Ovary (tissue), 9 donors: Measurements from ENCODE around the gene STAC2. TPM values are rescaled to one million over a fixed set of nuclear protein-coding genes. Genes with fewer than 3 reads are reported as not detected.

Experiments
- DNase-seq, 5 donors: peaks; one replicate each; pipeline ENCODE4 v3.0.0-alpha.2; 2019 to 2020
- H3K27ac ChIP-seq, 2 donors: fragments of 200-600 bp; one replicate each; pipeline versions ENCODE4 v1.5.1 to v1.8.0; 2019 to 2022
- H3K27me3 ChIP-seq: fragments of 200-600 bp; one replicate; pipeline ENCODE4 v1.8.0; 2022
- H3K36me3 ChIP-seq: fragments of 200-600 bp; sonication (generic); one replicate; pipeline ENCODE4 v1.5.1; 2019
- H3K4me1 ChIP-seq: one replicate; pipeline ENCODE4 v1.8.1; 2013; ENCODE audit warnings: mild to moderate bottlenecking, moderate library complexity; ENCODE audit not compliant: insufficient read depth
- H3K4me3 ChIP-seq: fragments of 200-600 bp; sonication (generic); one replicate; pipeline ENCODE4 v1.5.1; 2017
- H3K9me3 ChIP-seq, 2 donors: fragments of 200-600 bp in 1 of 2; sonication (generic) in 1 of 2; one replicate each; pipeline versions ENCODE4 v1.5.1 to v1.8.1; 2013 to 2019; ENCODE audit warnings: mild to moderate bottlenecking in 1 of 2, moderate library complexity in 1 of 2
- CTCF ChIP-seq, 3 donors: fragments of 450-650 bp in 2 of 3; fragments of 200-600 bp in 1 of 3; IDR thresholded peaks; one replicate each; pipeline versions ENCODE4 v1.5.1 to v1.8.0; 2016 to 2022; ENCODE audit warnings: antibody characterized with exemption in 3 of 3, mild to moderate bottlenecking in 1 of 3
- EP300 ChIP-seq: sonication (generic); formaldehyde crosslinking; IDR thresholded peaks from one replicate; pipeline ENCODE4 v1.6.1; 2017; ENCODE audit warnings: antibody characterized with exemption
- POLR2A ChIP-seq: fragments of 450-650 bp; IDR thresholded peaks from one replicate; pipeline ENCODE4 v1.6.1; 2017; ENCODE audit warnings: antibody characterized with exemption, mild to moderate bottlenecking, moderate library complexity
- WGBS, 3 donors: extraction: QIAGEN DNeasy Blood & Tissue Kit in 1 of 3; methylation state at CpG; one replicate each; pipeline versions ENCODE4 v1.1.5 to v1.1.7; 2013 to 2017; 5-methylcytosine and 5-hydroxymethylcytosine counted together
- intact Hi-C, 4 donors: fragments of 100-400 bp; cut with DNase I; formaldehyde crosslinking; loops; one replicate each; pipeline versions ENCODE4 v1.11.0 to v1.15.1; 2022 to 2023
- polyA plus RNA-seq, 2 donors: library from polyadenylated mRNA; stranded (reverse); fragments of 200-250 nt in 1 of 2; fragments of 350-450 nt in 1 of 2; fragmentation: Illumina TruSeq in 1 of 2; extraction: RNeasy Lipid Tissue Mini Kit (QIAGEN cat#74804) in 1 of 2; gene quantifications; one replicate each; pipeline ENCODE4 v1.2.3, GENCODE V29; 2013 to 2014
- total RNA-seq, 7 donors: library from RNA; depleted of rRNA in 2 of 7; stranded (reverse); fragments of >200 nt in 2 of 7; fragmentation: NEBNext Ultra II Directional in 3 of 7; extraction: Animal tissue kit (Norgen Biotek cat#: 25700) in 3 of 7; gene quantifications; one replicate each; pipeline versions ENCODE4 v1.1.0 to v1.2.4, GENCODE V29; 2016 to 2023
- donor health status: DM: no; HTN: no; CAD: no; lungs with moderate emphysema.
- donor health status: DM: no; HTN: no; CAD: no.
- donor health status: Bipolar disorder and iron deficiency.
- donor health status: DM: yes; HTN: yes; CAD: no.
- donor health status: DM: no; HTN: no; CAD: no.
- donor health status: DM: yes; HTN: yes; CAD: no.

The STAC2 gene
- total and polyA plus RNA-seq, 9 donors: 0.29 to 5.4 (median 0.70) TPM; not detected in 1

GRCh38 chr17:39223907-39224777 is 1.6 kb downstream of the STAC2 start:
- 30 to 36% (median 34%) methylated on average over 33 of the region's 33 CpGs for WGBS, 3 donors
- Histone ChIP-seq H3K4me1 (peaks cover 2% of the 10 kb centered on the region), H3K9me3 (no peaks in the 10 kb centered on the region), H3K36me3 (no peaks in the 10 kb centered on the region), H3K27ac (no peak overlapping the region), H3K4me3 (no peak overlapping the region), H3K27me3 (no peaks in the 10 kb centered on the region)
- DNase-seq: no peak
- TF ChIP-seq CTCF (IDR thresholded peaks at IDR 0.05) (no peak), EP300 (no peak)
- intact Hi-C loops: loop anchor here in 1 of 4 donors (10.0 kb wide), 1 partner anchor 841 kb away; the partner anchor contains the start of gene THRA

DNA sequence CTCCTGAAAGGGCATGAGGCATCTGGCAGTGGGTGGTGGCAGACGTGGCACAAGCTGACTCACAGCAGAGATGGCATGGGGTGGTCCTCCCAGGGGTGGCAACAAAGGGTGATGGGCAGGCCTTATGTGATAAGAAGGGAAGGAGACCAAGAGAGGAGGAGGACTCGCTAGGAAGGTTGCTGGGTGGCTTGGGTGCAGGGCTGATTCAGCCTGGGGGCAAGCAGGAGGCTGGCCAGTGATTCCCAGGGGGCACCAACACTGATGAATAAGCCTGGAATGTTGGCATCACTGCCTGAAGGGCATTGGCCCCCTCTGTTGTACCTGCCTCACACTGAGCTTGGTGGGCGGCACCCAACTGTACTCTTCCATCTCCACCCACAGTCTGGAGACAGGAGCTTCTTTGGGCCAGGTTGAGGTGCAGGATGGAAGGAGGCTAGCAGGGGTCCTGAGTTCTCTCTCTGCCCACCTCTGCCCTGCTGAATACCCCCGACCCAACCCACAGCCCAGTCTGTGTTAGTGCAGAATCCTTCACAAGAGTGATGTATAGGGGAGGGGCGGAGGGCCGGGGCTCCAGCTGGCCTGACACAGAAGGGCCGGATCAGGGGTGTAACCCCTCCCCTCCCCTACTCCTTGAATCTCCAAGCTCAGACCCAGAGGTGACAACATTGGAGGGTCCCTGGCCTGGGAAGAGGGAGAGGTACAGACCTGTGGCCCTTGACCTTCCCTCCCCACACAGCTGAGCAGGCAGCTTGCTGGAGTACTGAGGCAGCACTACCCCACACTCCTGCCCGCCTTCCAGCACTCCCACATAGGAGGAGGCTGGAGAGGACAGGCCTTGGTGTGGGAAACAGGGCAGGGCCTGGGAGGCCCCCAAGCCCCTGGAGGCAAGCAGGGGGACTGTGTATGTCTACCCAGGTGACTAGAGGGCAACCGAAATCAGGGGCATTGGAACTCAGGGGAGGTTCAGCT is 2.6 kb downstream of the STAC2 start:
- no peak overlapping the region for H3K4me3 ChIP-seq
- DNase-seq: no peak
- WGBS, 3 donors: 83 to 84% (median 84%) methylated on average over 9 of the region's 9 CpGs
- no peaks in the 10 kb centered on the region for H3K36me3 ChIP-seq
- intact Hi-C loops: loop anchor here in 1 of 4 donors (10.0 kb wide), 1 partner anchor 842 kb away; the partner anchor contains the start of gene THRA
- H3K4me1 ChIP-seq: peaks cover 2% of the 10 kb centered on the region
- no peaks in the 10 kb centered on the region for H3K27me3 ChIP-seq
- H3K27ac ChIP-seq: no peak overlapping the region
- H3K9me3 ChIP-seq: no peaks in the 10 kb centered on the region
- TF ChIP-seq POLR2A: no peak
- no peak for TF ChIP-seq EP300
- TF ChIP-seq CTCF (IDR thresholded peaks at IDR 0.05): no peak

- Histone ChIP-seq H3K27ac (no peak overlapping the region), H3K4me3 (no peak overlapping the region), H3K4me1 (peaks cover 2% of the 10 kb centered on the region), H3K36me3 (no peaks in the 10 kb centered on the region), H3K27me3 (no peaks in the 10 kb centered on the region), H3K9me3 (no peaks in the 10 kb centered on the region)
- WGBS, 3 donors: 85 to 95% (median 86%) methylated on average over 7 of the region's 7 CpGs
- intact Hi-C loops: loop anchor here in 1 of 4 donors (10.0 kb wide), 1 partner anchor 843 kb away; the partner anchor contains the start of gene THRA
- TF ChIP-seq POLR2A (no peak), CTCF (IDR thresholded peaks at IDR 0.05) (no peak), EP300 (no peak)
- no peak for DNase-seq
Measured at GRCh38 chr17:39222151-39222550, 3.6 kb downstream of the STAC2 start.

GRCh38 chr17:39221572-39221971 is 4.2 kb downstream of the STAC2 start:
- H3K4me1 ChIP-seq: peaks cover 2% of the 10 kb centered on the region
- TF ChIP-seq CTCF (IDR thresholded peaks at IDR 0.05) (no peak), EP300 (no peak), POLR2A (no peak)
- no peaks in the 10 kb centered on the region for H3K9me3 ChIP-seq
- no peak overlapping the region for H3K27ac ChIP-seq
- H3K27me3 ChIP-seq: no peaks in the 10 kb centered on the region
- DNase-seq: no peak
- no peaks in the 10 kb centered on the region for H3K36me3 ChIP-seq
- H3K4me3 ChIP-seq: no peak overlapping the region
- intact Hi-C loops: loop anchor here in 1 of 4 donors (10.0 kb wide), 1 partner anchor 843 kb away; the partner anchor contains the start of gene THRA
- 93 to 97% (median 96%) methylated on average over 6 of the region's 6 CpGs for WGBS, 3 donors
